Activated CD4-positive, CD25-positive, alpha-beta regulatory T cell (primary cell): Measurements from ENCODE around the gene ELOVL1.
"Not testable (repeated sequence)": the region's sequence is repeated elsewhere in the genome, so short reads cannot be mapped to it uniquely, and the experiment has no call there.

Source experiments
- DNase-seq, 4 experiments: peaks; one replicate each; lab custom pipeline; 2025; lab: John Stamatoyannopoulos, UW

The ELOVL1 gene

DNA sequence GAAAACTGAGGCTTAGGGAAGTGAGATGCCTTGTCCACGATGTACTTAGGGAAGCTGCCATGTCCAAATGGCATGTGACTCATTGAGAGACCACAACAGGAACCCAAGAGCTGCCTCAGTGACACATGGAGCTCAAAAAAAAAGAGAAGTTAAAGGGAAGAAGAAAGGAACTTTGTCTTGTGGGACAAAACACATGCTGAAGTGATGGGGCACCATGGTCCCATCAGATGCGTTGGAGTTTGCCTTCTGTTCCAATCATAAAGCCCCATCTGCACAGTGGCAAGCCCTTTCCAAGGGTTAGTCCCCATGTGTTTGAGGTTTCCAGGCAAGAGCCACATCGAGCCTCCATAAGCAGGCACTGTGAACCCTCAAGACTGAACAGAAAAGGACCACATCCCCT lies 13.8 kb upstream of the ELOVL1 start:
- DNase-seq, result no peak

DNA sequence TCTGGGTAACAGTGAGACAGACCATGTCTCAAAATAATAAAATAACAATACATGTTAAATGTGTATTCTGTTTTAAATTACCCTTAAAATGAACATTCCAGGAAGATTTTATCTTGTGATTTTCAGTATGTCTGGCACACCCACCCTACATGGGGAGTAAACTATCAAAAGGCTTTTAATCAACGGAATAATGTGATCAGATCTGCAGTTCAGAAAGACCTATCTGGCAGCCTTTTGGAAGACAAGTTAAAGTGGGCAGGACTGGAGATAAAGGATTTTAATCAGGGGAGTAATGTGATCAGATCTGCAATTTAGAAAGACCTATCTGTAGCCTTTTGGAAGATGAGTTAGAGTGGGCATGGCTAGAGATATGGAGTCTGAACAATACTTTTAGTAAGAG lies 11.7 kb upstream of the ELOVL1 start:
- DNase-seq, result no peak

- no peak for DNase-seq
Measured at GRCh38 chr1:43377831-43378230, 10.0 kb upstream of the ELOVL1 start.

- DNase-seq, result no peak
Measured at GRCh38 chr1:43376723-43377235, 9.0 kb upstream of the ELOVL1 start.

DNA sequence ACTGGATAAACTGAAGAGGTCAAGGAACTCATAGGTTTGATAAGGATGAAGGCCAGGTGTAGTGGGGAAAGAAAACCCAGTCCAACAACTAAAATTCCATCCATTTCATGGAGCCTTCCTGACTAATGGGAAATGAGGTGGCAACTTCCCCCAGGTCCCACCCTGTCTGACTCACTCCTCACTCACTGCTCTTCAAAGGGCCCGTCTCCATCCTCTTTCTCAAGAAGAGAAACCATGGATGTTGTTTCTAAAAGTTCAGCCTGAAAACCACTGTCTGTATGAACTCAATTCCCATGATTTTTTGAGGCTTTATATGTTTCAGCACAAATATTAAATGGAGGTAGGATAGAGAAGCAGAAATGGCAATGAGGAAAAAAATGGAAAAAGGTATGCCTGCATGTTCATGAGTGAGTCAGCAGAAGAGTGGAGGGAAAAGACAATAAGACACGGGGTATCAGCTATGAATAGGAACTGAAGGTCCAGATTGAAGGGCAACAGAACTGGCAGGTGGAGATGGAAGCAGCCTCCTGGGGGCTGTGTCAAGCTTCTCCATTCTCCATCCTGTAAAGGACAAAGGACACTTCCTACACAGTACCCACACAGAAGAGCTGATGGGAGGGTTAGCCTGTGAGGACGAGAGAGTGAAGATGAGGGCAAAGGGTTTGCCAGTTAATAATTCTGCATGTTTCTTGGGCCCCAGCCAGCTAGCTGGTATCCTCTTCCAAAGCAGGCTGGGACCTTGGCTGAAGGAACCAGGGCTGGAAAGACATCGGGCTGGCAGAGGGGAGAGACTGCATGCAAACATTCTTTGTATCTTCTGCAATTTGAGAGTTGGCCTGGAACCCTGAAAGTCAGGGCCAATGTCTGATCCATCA lies 5.5 kb upstream of the ELOVL1 start:
- DNase-seq, result no peak

- no peak for DNase-seq
Measured at GRCh38 chr1:43372172-43372571, 4.4 kb upstream of the ELOVL1 start.

DNA sequence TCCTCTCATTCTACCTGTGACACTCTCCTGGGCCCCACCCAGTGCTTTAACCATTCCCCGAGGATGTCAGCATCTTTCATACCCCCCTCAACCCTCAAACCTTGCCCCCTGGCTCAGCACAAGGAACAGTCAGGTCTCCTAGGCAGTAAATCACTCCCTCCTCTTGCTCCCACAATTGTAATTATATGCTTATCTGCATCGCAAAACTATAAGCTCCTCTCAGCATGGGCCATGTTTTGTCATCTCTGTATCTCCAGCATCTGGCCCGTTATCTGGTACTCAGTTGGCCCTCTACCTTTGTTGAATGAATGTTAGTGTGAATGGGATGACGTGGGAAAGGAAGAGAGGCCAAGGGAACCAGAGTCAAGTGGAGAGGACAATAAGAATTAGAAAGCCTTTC lies 2.8 kb upstream of the ELOVL1 start:
- no peak for DNase-seq

- not testable (repeated sequence) for DNase-seq
Measured at GRCh38 chr1:43369779-43370178, 2.0 kb upstream of the ELOVL1 start.

GRCh38 chr1:43368646-43369020 lies 822 bp upstream of the ELOVL1 start:
- no peak for DNase-seq

DNA sequence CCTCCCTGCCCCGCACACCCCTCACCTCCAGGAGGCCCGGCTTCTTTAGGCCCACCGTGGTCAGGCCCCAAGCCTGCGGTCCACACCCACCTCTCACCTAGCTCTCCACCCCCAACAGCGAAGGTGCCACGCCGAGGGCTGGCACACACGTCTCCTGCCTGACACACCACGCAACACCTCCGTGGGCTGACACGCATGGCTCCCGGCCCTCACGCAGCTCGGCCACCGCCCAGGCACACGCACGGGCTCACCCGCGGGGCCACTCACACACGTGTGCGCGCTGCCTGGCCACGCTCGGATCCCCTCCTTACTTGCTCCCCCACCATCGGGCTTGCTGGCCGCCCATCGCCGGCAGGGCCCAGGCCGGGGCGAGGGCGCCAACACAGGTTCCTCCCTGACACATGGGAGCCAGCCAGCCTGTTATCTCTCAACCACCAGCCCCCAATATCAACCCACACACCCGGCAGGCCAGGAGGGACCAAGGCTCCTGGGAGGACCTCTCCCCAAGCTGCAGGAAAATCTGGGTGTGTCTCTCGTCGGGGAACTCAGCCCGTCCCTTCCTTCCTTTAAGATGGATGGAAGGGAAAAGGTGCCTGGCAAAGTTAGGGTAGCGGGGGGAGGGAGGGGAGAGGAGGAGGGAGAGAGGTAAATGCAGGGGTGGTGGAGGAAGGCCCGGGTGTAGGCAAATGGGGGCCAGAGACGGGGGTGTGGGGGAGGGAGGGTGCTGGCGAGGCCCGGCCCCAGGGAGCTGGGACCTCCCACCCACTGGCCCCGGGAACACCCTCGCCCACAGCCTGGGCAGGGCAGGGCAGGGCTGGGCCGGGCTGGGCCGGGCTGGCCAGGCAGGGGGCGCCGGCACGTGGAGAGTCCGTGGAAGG lies 546 bp downstream of the ELOVL1 start:
- peak in 2 of 4 experiments; percentile 36 to 63 for DNase-seq

- no peak for DNase-seq
Measured at GRCh38 chr1:43366601-43367025, 1.2 kb downstream of the ELOVL1 start.

GRCh38 chr1:43366179-43366578 lies 1.6 kb downstream of the ELOVL1 start:
- DNase-seq, result no peak

DNA sequence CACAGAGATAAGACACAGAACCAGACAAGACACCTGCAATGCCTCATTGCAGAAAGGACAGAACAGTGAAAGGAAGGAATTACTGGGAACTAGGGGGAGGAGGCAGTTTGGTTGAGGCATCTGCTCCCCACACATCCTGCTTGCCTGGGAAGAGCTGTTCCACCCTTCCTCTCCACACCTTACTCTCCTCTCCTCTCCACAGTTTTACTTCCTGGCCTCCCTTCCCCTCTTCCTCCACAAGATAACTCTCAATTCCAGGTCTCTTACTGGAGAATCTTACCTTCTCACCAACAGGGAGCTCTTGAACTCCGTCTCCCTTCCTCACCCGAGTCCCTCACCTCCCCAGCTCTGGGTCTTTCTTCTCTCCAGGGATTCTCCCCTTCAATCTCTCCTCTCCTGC lies 2.1 kb downstream of the ELOVL1 start:
- no peak for DNase-seq

GRCh38 chr1:43363935-43364525 lies 3.8 kb downstream of the ELOVL1 start:
- DNase-seq, result no peak

DNA sequence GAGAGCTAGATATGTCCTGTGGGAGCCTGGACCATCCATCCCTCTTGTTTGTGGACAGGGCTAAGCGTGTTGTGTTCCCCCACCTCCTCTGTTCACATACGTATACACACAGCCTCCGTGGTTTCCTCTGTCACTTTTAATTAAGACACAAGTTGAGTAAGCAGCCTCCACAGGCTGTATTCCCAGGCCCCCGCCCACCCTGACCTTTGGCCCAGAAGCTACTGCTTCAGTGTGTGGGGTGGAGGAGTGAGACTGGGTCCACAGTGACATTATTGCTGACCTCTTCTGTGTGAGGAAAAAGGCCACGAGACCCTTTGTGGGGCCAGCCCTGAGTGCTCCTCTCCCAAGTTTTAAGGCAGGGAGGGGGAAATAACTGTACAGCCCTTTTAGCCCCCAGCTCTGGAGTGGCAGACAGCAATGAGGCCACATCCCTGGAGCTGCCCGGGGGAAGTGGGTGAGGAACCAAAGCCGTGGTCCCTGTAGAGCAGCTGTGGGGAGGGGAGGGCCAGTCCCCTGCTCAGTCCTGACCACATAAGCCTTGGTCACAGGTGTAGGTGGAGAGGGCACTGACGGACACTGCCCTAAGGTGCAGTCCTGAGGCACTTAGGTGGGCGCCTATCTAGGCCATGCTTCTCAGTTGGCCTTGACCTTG lies 4.4 kb downstream of the ELOVL1 start:
- DNase-seq, result no peak

DNA sequence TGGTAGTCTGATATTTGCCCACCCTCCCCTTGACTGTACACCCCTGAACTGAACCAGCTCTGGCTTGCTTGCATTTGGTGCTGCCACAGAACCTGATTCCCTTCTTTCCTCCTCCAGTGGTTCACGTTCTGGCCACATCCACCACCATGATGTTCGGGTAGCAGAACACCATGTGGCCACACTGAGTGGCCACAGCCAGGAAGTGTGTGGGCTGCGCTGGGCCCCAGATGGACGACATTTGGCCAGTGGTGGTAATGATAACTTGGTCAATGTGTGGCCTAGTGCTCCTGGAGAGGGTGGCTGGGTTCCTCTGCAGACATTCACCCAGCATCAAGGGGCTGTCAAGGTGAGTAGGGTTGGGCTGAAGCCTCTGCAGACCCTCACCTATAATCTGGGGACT lies 7.2 kb downstream of the ELOVL1 start:
- no peak for DNase-seq

DNA sequence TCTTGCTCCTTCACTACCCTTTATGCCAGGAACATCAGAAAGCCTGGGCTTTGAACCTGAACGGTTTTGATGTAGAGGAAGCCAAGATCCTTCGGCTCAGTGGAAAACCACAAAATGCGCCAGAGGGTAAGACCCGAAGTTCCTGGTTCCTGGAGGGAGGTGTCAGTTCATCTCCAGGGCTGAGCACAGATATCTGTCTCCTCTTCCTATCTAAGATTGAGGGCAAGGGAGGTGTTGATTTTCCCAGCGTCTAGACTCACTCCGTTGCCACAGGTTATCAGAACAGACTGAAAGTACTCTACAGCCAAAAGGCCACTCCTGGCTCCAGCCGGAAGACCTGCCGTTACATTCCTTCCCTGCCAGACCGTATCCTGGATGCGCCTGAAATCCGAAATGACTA lies 8.1 kb downstream of the ELOVL1 start:
- DNase-seq, result no peak

GRCh38 chr1:43358746-43359693 lies 8.8 kb downstream of the ELOVL1 start, which contains the start of gene CDC20:
Gene CDC20, plus strand, starts transcription at chr1:43358981. Its CDS starts 235 bp downstream, at chr1:43359216.
- DNase-seq, result peak; percentile 90 to 97 (median 95)

- no peak for DNase-seq
Measured at GRCh38 chr1:43358121-43358745, 9.6 kb downstream of the ELOVL1 start.

- DNase-seq, result no peak
Measured at GRCh38 chr1:43357251-43357650, 10.6 kb downstream of the ELOVL1 start.
